ENCODE results near the gene CDC14C.

- TF ChIP-seq CTCF (conservative IDR thresholded peaks at IDR 0.05; ENCODE audit: low read depth, low read length): no peak
- TF ChIP-seq SMC3 (IDR thresholded peaks at IDR 0.05; ENCODE audit: low read depth, low read length): no peak
- no peak for TF ChIP-seq RAD21 (IDR thresholded peaks at IDR 0.05; ENCODE audit: low read length)
- TF ChIP-seq RCOR1 (IDR thresholded peaks at IDR 0.05; ENCODE audit: insufficient replicate concordance, low read length): no peak
- TF ChIP-seq POLR2A (IDR thresholded peaks at IDR 0.05; ENCODE audit: low read depth, low read length): no peak
- no peak for TF ChIP-seq CEBPB (IDR thresholded peaks at IDR 0.05; ENCODE audit: low read depth, low read length)
- no peak for TF ChIP-seq MAZ (IDR thresholded peaks at IDR 0.05; ENCODE audit: borderline replicate concordance, low read depth, low read length)
- TF ChIP-seq MXI1 (IDR thresholded peaks at IDR 0.05; ENCODE audit: borderline replicate concordance, low read depth, low read length): no peak
- no peak for TF ChIP-seq RFX5 (IDR thresholded peaks at IDR 0.05; ENCODE audit: low read depth, low read length)
- TF ChIP-seq USF2 (IDR thresholded peaks at IDR 0.05; ENCODE audit: low read depth, low read length): no peak
- TF ChIP-seq CHD1 (IDR thresholded peaks at IDR 0.05; ENCODE audit: low read depth, low read length): no peak
- no peak for TF ChIP-seq BHLHE40 (IDR thresholded peaks at IDR 0.05; ENCODE audit: low read depth, low read length)
- TF ChIP-seq MAFK (IDR thresholded peaks at IDR 0.05; ENCODE audit: low read depth, low read length): no peak
- TF ChIP-seq, protein P1, sequence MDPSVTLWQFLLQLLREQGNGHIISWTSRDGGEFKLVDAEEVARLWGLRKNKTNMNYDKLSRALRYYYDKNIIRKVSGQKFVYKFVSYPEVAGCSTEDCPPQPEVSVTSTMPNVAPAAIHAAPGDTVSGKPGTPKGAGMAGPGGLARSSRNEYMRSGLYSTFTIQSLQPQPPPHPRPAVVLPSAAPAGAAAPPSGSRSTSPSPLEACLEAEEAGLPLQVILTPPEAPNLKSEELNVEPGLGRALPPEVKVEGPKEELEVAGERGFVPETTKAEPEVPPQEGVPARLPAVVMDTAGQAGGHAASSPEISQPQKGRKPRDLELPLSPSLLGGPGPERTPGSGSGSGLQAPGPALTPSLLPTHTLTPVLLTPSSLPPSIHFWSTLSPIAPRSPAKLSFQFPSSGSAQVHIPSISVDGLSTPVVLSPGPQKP (IDR thresholded peaks at IDR 0.05; ENCODE audit: borderline replicate concordance, low read depth, low read length): no peak
Observed at GRCh38 chr7:48938539-48939295, 14.4 kb downstream of the CDC14C start.

Data from IMR-90 (cell line).